Measurements from ENCODE around the gene LRRC52. TPM values are rescaled to one million over a fixed set of nuclear protein-coding genes. Genes with fewer than 3 reads are reported as not detected.
A peak's percentile ranks its signal among the peaks of the same experiment; 100 is the strongest.
"Not testable (repeated sequence)": the region's sequence is repeated elsewhere in the genome, so short reads cannot be mapped to it uniquely, and the experiment has no call there.

LRRC52 gene
- total RNA-seq, 1 donor from 2014 or later, result not detected

DNA sequence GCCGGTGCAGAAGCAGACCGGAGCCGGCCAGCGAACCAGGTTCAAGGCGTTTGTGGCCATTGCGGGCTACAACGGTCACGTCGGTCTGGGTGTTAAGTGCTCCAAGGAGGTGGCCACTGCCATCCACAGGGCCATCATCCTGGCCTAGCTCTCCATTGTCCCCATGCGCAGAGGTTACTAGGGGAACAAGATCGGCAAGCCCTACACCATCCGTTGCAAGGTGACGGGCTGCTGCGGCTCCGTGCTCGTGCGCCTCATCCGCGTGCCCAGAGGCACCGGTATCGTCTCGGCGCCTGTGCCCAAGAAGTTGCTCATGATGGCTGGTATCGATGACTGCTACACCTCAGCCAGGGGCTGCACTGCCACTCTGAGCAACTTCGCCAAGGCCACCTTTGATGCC lies 38.1 kb downstream of the LRRC52 start:
- no peak for DNase-seq

GRCh38 chr1:165586398-165586797 lies 42.6 kb downstream of the LRRC52 start:
- no peak for DNase-seq

DNA sequence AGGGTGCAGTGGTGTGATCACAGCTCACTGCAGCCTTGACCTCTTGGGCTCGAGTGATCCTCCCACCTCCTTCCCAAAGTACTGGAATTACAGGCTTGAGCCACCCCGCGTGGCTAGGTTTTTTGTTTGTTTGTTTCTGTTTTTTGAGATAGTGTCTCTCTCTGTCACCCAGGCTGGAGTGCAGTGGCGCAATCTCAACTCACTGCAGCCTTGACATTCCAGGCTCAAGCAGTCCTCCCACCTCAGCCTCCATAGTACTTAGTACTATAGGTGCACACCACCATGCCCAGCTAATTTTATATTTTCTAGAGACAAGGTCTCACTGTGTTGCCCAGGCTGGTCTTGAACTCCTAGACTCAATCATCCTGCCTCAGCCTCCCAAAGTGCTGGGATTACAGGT lies 47.6 kb downstream of the LRRC52 start:
- DNase-seq, result not testable (repeated sequence)

DNA sequence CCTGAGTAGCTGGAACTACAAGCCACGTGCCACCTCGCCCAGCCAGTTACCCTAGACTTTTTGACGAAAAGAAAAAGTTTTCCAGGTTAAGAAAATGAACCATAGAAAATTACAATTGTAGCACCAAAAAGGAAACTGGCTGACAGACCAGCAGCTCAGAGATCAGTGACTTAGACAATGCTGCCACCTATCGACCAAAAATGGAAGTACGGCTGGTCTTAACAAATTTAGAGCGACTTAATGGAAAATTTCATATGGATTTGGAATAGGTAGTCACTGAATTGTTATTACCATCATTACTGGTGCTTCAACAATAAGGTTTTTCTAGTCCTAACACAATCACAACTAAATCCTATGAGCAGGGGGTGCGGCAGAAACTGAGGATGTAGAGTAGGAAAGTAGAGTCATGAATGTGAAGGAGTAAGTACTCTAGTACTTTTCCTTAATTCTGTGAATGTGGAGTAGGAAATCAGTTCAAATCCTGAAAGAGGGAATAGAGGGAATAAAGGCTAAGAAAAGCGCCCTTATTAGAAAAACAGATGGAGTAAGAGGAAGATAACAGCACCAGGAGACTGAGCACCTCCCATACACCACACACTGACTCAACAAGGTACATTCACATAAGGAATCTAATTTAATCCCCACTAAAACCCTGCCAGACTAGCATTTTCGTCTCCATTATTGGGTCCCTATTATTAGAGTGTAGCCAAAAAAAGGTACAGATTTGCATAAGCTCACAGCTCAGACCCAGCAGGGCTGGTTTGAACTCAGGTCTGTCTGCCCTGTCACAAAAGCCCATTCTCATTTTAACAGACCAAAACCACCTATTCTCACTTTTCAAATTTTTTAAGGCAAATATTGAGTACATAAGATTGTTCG lies 49.4 kb downstream of the LRRC52 start:
- peak; percentile 77 for DNase-seq

- DNase-seq, result peak; percentile 96
Observed at GRCh38 chr1:165595246-165595938, 51.6 kb downstream of the LRRC52 start.

- peak; percentile 96 for DNase-seq
Observed at GRCh38 chr1:165597883-165598675, 54.3 kb downstream of the LRRC52 start.

- DNase-seq, result peak; percentile 52
Observed at GRCh38 chr1:165598676-165599059, 54.9 kb downstream of the LRRC52 start.

GRCh38 chr1:165600793-165601192 lies 57.0 kb downstream of the LRRC52 start:
- DNase-seq, result no peak

DNA sequence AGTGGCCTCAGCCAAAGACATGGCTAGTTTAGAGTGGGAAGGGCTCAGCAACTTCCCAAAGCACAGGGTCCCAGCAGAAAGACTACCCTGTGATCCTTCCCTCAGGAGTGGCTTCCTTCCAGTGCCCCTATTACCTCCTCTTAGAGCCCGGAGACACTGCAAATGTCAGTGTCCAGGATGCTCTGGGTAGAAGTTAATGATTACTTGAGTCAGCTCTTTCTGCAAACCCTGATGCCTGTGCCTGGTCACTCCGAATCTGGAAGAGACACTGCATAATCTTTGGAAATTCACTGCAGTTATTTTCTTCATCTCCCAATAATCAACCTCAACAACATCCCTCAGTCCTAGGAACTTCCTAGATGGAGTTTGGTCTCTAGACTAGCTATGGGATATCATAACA lies 60.0 kb downstream of the LRRC52 start:
- DNase-seq, result no peak

GRCh38 chr1:165605246-165605645 lies 61.4 kb downstream of the LRRC52 start:
- no peak for DNase-seq

GRCh38 chr1:165606676-165607075 lies 62.9 kb downstream of the LRRC52 start:
- DNase-seq, result not testable (repeated sequence)

GRCh38 chr1:165610866-165611265 lies 67.1 kb downstream of the LRRC52 start:
- no peak for DNase-seq

DNA sequence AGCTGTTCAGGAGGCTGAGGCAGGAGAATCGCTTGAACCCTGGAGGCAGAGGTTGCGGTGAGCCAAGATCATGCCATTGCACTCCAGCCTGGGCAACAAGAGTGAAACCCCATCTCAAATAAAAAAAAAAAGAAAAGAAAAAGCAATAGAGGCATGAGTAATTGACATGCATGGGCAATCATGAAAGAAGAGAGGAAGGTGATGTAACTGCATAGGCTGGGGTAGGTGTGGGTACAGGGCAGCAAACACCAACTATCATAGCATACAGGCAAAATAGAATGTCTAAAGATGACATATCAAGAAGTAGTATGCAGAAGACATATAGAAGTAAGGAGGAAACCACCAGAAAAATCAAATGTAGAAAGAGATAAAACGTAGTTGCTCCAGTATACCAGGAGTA lies 68.3 kb downstream of the LRRC52 start:
- DNase-seq, result no peak

Other genes with a start within 250 kb of the LRRC52 start
- 1.1 TPM for gene LMX1A, start 187.3 kb upstream of the LRRC52 start, total RNA-seq
- gene RXRG, start 98.9 kb upstream of the LRRC52 start, total RNA-seq, result 14.1 TPM
- gene MGST3, start 87.2 kb downstream of the LRRC52 start, total RNA-seq, result 111 TPM
- gene ALDH9A1, start 154.6 kb downstream of the LRRC52 start, total RNA-seq, result 101 TPM
- gene TMCO1, start 224.9 kb downstream of the LRRC52 start, total RNA-seq, result 37.0 TPM